HUES6 (cell line): ENCODE measurements around the gene SCARB2.

Experiments
- H3K27ac ChIP-seq: 2 replicates; pipeline ENCODE4 v1.7.0; 2013; ENCODE audit warnings: low read depth, mild to moderate bottlenecking, low read length, inconsistent platforms
- H3K27me3 ChIP-seq: 2 replicates; pipeline ENCODE4 v1.6.1; 2013; ENCODE audit warnings: low read length; ENCODE audit not compliant: control insufficient read depth, insufficient read depth
- H3K36me3 ChIP-seq: 2 replicates; pipeline ENCODE4 v1.6.1; 2013; ENCODE audit warnings: low read length; ENCODE audit not compliant: control insufficient read depth, insufficient read depth
- H3K4me1 ChIP-seq: 2 replicates; pipeline ENCODE4 v1.6.1; 2013; ENCODE audit warnings: low read length; ENCODE audit not compliant: control insufficient read depth, insufficient read depth
- H3K4me3 ChIP-seq: 2 replicates; pipeline ENCODE4 v1.5.1; 2013; ENCODE audit warnings: low read depth, low read length
- H3K9ac ChIP-seq: one replicate; pipeline ENCODE4 v1.6.1; 2013; ENCODE audit warnings: mild to moderate bottlenecking, low read length
- H3K9me3 ChIP-seq: 2 replicates; pipeline ENCODE4 v1.6.1; 2013; ENCODE audit warnings: low read depth, low read length; ENCODE audit not compliant: control insufficient read depth, insufficient read depth

SCARB2 gene

GRCh38 chr4:76198411-76199237, 15.0 kb downstream of the SCARB2 start:
- Histone ChIP-seq H3K9me3 (no peaks in the 10 kb centered on the region), H3K27ac (no peak overlapping the region), H3K4me3 (no peak overlapping the region), H3K4me1 (peaks cover 11% of the 10 kb centered on the region), H3K9ac (no peak overlapping the region), H3K36me3 (peaks cover 19% of the 10 kb centered on the region), H3K27me3 (no peaks in the 10 kb centered on the region)

GRCh38 chr4:76197971-76198410, 15.6 kb downstream of the SCARB2 start:
- H3K36me3 ChIP-seq: peaks cover 26% of the 10 kb centered on the region
- no peak overlapping the region for H3K9ac ChIP-seq
- no peak overlapping the region for H3K4me3 ChIP-seq
- no peak overlapping the region for H3K27ac ChIP-seq
- H3K9me3 ChIP-seq: peaks cover 4% of the 10 kb centered on the region; the same call in 1 of the 2 replicates
- no peaks in the 10 kb centered on the region for H3K27me3 ChIP-seq
- peaks cover 11% of the 10 kb centered on the region for H3K4me1 ChIP-seq

- Histone ChIP-seq H3K4me1 (peaks cover 11% of the 10 kb centered on the region), H3K9me3 (peaks cover 10% of the 10 kb centered on the region), H3K9ac (no peak overlapping the region), H3K27me3 (no peaks in the 10 kb centered on the region), H3K4me3 (no peak overlapping the region), H3K36me3 (peaks cover 34% of the 10 kb centered on the region), H3K27ac (no peak overlapping the region)
Measured at GRCh38 chr4:76197031-76197743, 16.4 kb downstream of the SCARB2 start.

- Histone ChIP-seq H3K9ac (no peak overlapping the region), H3K4me3 (no peak overlapping the region), H3K36me3 (peaks cover 38% of the 10 kb centered on the region), H3K27me3 (no peaks in the 10 kb centered on the region), H3K4me1 (peaks cover 11% of the 10 kb centered on the region), H3K9me3 (peaks cover 16% of the 10 kb centered on the region), H3K27ac (no peak overlapping the region)
Measured at GRCh38 chr4:76196376-76196775, 17.2 kb downstream of the SCARB2 start.

- peaks cover 38% of the 10 kb centered on the region for H3K36me3 ChIP-seq
- H3K9me3 ChIP-seq: peaks cover 18% of the 10 kb centered on the region
- H3K27me3 ChIP-seq: no peaks in the 10 kb centered on the region
- H3K27ac ChIP-seq: no peak overlapping the region
- peaks cover 11% of the 10 kb centered on the region for H3K4me1 ChIP-seq
- H3K9ac ChIP-seq: no peak overlapping the region
- no peak overlapping the region for H3K4me3 ChIP-seq
Measured at GRCh38 chr4:76195326-76195725, 18.3 kb downstream of the SCARB2 start.

GRCh38 chr4:76194325-76194724, 19.3 kb downstream of the SCARB2 start:
- Histone ChIP-seq H3K27ac (no peak overlapping the region), H3K9me3 (peaks cover 18% of the 10 kb centered on the region), H3K36me3 (peaks cover 38% of the 10 kb centered on the region), H3K4me1 (peaks cover 11% of the 10 kb centered on the region), H3K27me3 (no peaks in the 10 kb centered on the region), H3K9ac (no peak overlapping the region), H3K4me3 (no peak overlapping the region)

- Histone ChIP-seq H3K4me1 (no peaks in the 10 kb centered on the region), H3K9ac (no peak overlapping the region), H3K36me3 (peaks cover 37% of the 10 kb centered on the region), H3K27me3 (no peaks in the 10 kb centered on the region), H3K4me3 (no peak overlapping the region), H3K9me3 (peaks cover 18% of the 10 kb centered on the region), H3K27ac (no peak overlapping the region)
Measured at GRCh38 chr4:76192236-76192635, 21.4 kb downstream of the SCARB2 start.

- no peaks in the 10 kb centered on the region for H3K27me3 ChIP-seq
- peaks cover 27% of the 10 kb centered on the region for H3K36me3 ChIP-seq
- H3K9me3 ChIP-seq: peaks cover 18% of the 10 kb centered on the region
- H3K4me1 ChIP-seq: no peaks in the 10 kb centered on the region
- H3K27ac ChIP-seq: no peak overlapping the region
- no peak overlapping the region for H3K9ac ChIP-seq
- H3K4me3 ChIP-seq: no peak overlapping the region
Measured at GRCh38 chr4:76188557-76188956, 25.1 kb downstream of the SCARB2 start.

GRCh38 chr4:76188149-76188548, 25.5 kb downstream of the SCARB2 start:
- Histone ChIP-seq H3K9ac (no peak overlapping the region), H3K4me1 (no peaks in the 10 kb centered on the region), H3K36me3 (peaks cover 23% of the 10 kb centered on the region), H3K27me3 (no peaks in the 10 kb centered on the region), H3K4me3 (no peak overlapping the region), H3K9me3 (peaks cover 15% of the 10 kb centered on the region), H3K27ac (no peak overlapping the region)

- no peaks in the 10 kb centered on the region for H3K27me3 ChIP-seq
- H3K4me1 ChIP-seq: no peaks in the 10 kb centered on the region
- no peak overlapping the region for H3K4me3 ChIP-seq
- H3K9me3 ChIP-seq: peaks cover 7% of the 10 kb centered on the region
- no peak overlapping the region for H3K27ac ChIP-seq
- H3K36me3 ChIP-seq: peaks cover 13% of the 10 kb centered on the region
- no peak overlapping the region for H3K9ac ChIP-seq
Measured at GRCh38 chr4:76187152-76187551, 26.5 kb downstream of the SCARB2 start.

GRCh38 chr4:76182463-76182862, 31.2 kb downstream of the SCARB2 start:
- no peaks in the 10 kb centered on the region for H3K27me3 ChIP-seq
- no peak overlapping the region for H3K9ac ChIP-seq
- no peak overlapping the region for H3K4me3 ChIP-seq
- H3K27ac ChIP-seq: no peak overlapping the region
- no peaks in the 10 kb centered on the region for H3K9me3 ChIP-seq
- H3K36me3 ChIP-seq: peaks cover 9% of the 10 kb centered on the region
- H3K4me1 ChIP-seq: no peaks in the 10 kb centered on the region
